GM21619 (cell line): ENCODE data around the gene DTNA.

Experiments
- ATAC-seq: cut with Tn5 transposase; IDR thresholded peaks from one replicate; pipeline ENCODE4 v1.9.1; 2021; ENCODE audit not compliant: unreplicated experiment

The DTNA gene

GRCh38 chr18:34847408-34847807 lies 137.3 kb downstream of the DTNA start:
- no peak for ATAC-seq

- no peak for ATAC-seq
These were observed 138.1 kb downstream of the DTNA start for GRCh38 chr18:34848156-34848555.

DNA sequence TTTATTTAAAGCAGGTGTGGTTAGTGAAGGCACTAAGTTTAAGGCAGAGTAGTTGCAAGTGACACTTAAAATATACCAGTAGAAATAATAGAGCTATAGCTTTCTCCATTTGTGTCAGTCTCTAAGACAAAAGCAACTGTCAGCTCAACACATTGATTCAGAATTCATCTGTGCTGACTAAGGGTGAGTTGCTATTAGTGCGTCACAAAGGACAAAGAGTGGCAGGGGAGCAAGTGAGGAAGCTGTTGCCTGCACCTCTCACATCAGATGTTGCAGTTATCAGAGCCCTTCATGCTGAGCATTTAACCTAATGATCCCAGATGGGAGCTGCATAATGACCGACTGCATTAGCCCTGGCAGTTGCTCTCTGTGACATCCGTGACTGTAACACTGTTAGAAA lies 138.6 kb downstream of the DTNA start:
- ATAC-seq, result no peak

GRCh38 chr18:34857320-34857719 lies 147.2 kb downstream of the DTNA start:
- ATAC-seq, result no peak

GRCh38 chr18:34858188-34858587 lies 148.1 kb downstream of the DTNA start:
- no peak for ATAC-seq

DNA sequence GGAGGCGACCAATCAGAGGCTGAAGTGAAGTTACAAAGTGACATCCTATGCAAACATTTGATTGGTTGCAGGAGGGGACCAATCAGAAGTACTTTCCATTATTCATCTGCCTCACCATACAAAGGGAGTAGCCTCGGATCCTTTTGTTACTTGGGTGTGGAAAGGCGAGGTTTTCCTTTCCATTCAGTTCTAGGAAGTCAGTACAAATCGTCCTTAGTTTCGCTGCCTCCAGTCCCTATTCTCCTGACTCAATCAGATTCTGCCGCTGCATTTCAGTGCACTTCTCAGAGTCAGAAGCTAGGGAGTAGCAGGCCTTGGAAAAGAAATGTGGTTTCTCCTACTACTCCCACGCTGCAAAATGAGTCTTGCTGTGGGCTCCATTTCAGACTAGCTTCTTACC lies 149.4 kb downstream of the DTNA start:
- no peak for ATAC-seq

DNA sequence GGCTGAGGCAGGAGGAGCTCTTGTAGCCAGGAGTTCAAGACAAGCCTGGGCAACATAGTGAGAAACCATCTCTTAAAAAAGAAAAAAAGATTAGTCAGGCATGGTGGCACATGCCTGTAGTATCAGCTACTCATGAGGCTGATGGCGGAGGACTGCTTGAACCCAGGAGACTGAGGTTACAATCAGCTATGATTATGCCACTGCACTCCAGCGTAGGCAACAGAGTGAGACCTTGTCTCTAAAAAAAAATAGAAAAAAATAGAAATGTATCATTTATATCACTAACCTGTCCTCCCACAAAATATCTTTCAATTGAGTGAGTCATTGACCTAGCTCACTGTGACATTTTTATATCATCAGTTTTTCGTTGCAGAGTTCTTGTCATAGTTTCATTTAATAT lies 152.5 kb downstream of the DTNA start:
- ATAC-seq, result no peak

DNA sequence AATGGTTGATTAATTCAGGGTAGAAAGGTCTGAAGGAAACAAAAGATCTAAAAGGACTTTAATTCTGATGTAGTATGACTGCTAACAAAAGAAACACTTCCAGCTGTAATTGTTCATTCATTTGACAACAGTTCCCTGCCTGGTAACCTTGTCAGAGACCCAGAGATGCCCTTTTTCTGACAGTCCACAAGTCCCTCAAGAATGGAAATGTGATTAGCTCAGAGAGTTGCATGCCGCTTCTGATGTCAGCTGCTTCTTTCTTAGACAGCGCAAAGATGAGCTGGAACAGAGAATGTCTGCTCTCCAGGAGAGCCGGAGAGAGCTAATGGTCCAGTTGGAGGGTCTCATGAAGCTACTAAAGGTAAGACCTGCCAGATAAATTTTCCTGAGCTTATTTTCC lies 153.6 kb downstream of the DTNA start:
- no peak for ATAC-seq

DNA sequence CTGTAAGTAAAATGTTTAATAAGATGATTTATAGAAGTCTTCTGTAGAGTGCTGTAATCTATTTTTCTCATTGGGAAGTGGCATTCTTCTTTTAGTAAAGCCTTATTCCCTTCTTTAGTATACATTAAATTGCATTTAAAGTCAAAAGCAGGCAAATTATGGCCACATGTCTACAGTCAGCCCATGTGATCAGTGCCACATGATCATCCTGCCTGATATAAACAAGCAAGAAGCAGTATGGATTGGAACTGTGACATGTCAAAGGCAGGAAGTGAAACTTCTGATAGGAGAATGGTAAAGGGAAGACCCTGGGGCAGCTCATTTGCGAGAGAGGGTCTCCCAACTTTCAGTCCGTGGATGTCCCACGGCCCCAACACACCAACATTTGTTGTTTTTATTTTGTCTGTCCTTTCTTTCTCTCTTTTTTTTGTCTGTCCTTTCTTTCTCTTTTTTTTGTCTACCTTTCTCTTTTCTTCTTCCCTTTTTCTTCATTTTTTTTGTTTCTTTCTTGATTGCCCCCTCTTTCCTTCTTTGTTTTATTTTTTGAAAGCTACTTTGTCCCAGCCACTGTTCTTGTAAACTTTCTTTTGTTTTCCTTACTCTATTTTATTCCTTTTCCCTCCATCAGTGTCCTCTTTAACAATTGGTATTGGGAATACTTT lies 154.9 kb downstream of the DTNA start:
- no peak for ATAC-seq

DNA sequence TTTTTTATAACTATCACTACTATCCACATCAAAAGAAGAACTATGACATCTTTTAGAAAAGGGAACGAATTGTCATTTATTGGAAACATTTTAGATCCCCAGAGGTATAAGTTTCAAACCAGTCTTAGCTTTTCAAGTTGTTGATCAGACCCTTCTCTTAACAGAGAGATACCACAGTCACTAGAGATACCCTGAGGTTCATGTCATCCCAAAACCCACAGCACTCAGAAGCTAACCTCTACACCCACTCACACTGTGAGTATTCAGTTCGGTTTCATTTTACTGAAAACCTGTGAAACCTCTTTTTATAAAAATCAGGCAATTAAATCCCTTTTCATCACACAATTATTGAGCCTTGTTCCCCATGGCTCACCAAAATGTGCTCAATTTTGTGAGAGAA lies 156.2 kb downstream of the DTNA start:
- ATAC-seq, result no peak

- no peak for ATAC-seq
These were observed 156.6 kb downstream of the DTNA start for GRCh38 chr18:34866739-34867138.

DNA sequence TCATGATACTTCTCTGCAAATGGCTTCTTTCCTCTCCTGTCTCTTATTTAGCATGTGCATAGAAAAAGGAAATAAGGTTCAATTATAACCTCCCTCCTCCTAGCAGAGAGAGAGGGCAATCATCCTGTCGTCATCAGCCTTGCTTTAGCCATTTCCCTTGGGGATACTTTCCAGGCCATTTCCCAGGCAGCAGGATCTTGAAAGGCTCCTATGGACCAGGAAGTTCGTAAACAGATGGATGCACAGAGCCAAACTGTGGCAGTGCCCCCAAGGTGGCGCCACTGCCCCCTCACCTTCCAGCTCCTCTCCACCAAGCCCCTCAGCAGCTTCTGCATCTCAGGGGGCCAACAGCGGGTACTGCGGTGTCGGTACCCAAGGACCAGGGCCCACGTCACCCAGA lies 157.4 kb downstream of the DTNA start:
- ATAC-seq, result no peak

DNA sequence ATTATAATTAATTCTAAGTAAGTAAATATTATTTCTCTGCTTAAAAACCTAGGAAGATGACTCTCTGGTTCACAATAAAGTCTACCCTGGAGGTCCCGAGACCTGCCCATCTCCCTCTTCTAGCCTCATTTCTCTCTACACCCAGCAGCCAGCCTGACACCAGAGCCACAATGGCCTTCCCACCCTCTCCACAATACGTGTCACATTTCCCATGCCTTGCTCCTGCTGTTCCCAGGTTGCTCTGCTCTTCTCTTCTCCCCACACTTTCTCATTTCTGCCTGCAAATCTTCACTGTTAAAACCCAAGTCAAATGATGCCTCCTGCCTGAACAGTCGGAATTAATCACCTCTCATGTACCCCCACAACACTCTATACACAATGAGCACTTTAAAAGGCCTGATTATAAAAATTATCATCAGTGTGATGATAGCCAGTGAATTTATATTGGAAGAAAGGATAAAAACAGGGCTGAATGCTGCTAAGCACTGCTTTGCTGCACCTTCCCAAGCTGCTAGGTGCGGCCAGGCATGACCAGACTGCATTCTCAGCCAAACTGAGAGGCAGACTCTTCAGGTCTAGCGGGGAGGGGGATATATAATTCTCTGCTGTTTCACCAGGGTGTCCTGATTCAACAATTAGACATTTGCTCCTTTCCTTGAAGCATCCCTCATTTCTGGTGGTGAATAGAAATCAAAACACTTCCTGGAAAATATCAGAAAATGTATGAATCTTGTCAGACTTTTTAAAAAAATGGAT lies 160.6 kb downstream of the DTNA start:
- ATAC-seq, result no peak

GRCh38 chr18:34871435-34871834 lies 161.3 kb downstream of the DTNA start:
- no peak for ATAC-seq

GRCh38 chr18:34872066-34872465 lies 162.0 kb downstream of the DTNA start:
- no peak for ATAC-seq

DNA sequence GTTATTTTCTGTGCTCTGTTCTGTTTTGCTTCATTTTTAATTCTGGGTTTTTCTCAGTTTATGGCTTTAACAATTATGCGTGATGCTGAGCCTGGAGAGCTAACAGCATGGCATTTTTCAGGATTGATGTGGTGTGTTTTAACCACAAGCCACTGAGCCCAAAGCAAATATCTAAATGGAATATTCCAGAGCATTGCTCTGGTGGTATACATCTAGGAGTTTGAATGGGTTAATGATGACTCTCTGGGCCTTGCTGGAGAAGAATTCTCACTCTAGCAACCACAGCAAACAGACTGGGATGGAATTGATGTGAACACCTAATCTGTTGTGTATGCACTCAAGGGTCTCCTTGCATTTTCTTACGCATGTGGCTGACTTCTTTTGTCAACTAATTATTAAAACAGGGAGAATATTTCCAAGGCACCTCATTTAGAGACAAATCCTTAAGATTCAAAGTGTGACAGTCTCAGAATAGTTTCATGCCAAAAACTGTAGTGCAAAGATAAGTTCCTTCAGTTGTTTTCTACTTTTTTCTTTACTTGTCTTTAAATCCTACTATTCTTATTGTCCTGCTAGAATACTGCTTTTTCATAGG lies 164.0 kb downstream of the DTNA start:
- no peak for ATAC-seq

DNA sequence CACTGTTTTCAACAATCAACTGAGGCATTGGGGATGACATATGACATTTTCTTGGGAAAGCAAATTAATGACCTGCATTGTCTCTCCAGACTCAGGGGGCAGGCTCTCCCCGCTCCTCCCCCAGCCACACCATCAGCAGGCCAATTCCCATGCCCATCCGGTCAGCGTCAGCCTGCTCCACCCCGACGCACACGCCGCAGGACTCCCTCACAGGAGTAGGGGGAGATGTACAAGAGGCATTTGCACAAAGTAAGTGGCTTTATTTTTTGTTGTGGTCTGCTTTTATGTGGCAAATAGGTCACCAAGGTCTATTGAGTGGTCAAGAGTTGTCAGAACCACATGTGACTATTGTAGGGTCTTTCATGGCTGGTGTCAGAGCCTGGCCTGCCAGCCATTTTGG lies 165.1 kb downstream of the DTNA start:
- ATAC-seq, result no peak

DNA sequence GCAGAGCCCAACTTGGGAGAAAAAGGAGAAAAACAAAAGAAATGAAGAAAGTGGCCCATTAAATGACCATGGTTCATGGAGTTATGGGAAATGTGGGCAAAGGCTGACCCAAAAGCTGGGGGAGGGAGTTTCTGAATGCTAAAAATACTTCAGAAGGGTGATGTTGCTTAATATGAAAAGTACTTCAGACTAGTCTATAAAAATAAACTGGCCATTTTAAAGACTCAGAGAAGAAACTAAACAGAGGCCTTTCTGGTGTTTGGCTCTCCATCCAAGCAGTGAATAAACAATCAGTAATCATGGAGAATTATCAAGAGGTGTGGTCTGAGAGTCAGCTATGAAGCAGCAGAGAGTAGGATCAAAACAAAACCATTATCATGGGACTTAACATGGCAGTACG lies 170.3 kb downstream of the DTNA start:
- ATAC-seq, result no peak

GRCh38 chr18:34880882-34881834 lies 171.1 kb downstream of the DTNA start:
- no peak for ATAC-seq

DNA sequence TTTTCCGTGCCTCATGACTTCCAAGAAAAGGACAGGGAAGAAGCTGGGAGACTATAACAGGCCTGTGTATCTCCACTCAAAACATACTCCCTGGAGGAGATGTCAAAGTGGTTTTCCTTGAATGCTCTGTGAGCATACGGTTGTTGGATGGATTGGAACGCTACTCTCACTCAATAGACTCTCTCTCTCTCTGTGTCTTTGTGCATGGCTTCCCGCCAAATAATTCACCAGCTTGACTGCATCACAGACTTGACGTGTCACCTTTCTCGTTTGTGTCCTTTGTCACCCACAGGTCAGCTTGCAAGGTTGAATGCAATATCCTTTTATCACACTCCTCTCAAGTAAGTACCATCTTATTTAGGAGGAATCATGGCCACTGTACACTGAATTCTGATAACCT lies 174.3 kb downstream of the DTNA start:
- no peak for ATAC-seq

DNA sequence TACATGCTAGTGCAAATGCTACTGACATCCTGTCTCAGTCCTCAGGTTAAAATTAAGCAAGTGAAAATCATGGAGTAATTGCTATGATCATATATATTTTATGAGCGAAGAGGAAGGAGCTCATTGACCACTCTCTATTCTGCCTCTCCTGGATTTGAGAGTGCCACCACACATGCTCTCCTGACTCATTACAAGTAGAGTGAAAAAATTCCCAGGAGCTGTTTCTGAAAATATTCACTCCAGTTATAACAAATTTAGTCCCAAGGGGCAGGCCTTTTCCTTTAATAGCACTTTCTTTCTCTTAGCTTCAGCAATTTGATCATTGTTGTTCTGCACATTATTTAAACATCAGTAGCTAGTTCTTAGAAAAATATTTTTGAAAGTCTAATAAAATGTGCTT lies 176.1 kb downstream of the DTNA start:
- ATAC-seq, result no peak
